CD14-positive monocyte (primary cell): Measurements from ENCODE around the gene RGS17. TPM values are rescaled to one million over a fixed set of nuclear protein-coding genes. Genes with fewer than 3 reads are reported as not detected.
A peak's percentile ranks its signal among the peaks of the same experiment; 100 is the strongest.

ENCODE experiments used
- DNase-seq, 3 donors: peaks; one replicate each; pipeline ENCODE4 v3.0.0-alpha.2; 2011 to 2022
- H2AFZ ChIP-seq: 2 replicates; pipeline ENCODE4 v1.6.0; 2012; ENCODE audit warnings: mild to moderate bottlenecking, low read depth, low read length, inconsistent platforms; ENCODE audit not compliant: insufficient read depth, poor library complexity, severe bottlenecking
- H3K27ac ChIP-seq, 2 donors: 1 replicate in 1 of 2; 2 replicates in 1 of 2; pipeline ENCODE4 v1.5.1; 2012 to 2013; ENCODE audit warnings: low read length in 2 of 2, control low read depth in 1 of 2, inconsistent platforms in 1 of 2, low read depth in 1 of 2, mild to moderate bottlenecking in 1 of 2
- H3K27me3 ChIP-seq, 2 donors: one replicate each; pipeline versions ENCODE4 v1.6.0 to v1.6.1; 2011 to 2013; ENCODE audit warnings: low read length in 2 of 2; ENCODE audit not compliant: control insufficient read depth in 2 of 2, insufficient read depth in 2 of 2
- H3K36me3 ChIP-seq, 2 donors: replicated peaks in 1 of 2; 1 replicate in 1 of 2; 2 replicates in 1 of 2; pipeline versions ENCODE4 v1.5.1 to v1.6.1; 2012 to 2013; ENCODE audit warnings: low read length in 2 of 2, control low read depth in 1 of 2, inconsistent platforms in 1 of 2, mild to moderate bottlenecking in 1 of 2; ENCODE audit not compliant: insufficient read depth in 2 of 2, control insufficient read depth in 1 of 2
- H3K4me1 ChIP-seq, 2 donors: 1 replicate in 1 of 2; 2 replicates in 1 of 2; pipeline versions ENCODE4 v1.5.1 to v1.6.1; 2012 to 2013; ENCODE audit warnings: low read length in 2 of 2, control low read depth in 1 of 2, inconsistent platforms in 1 of 2, mild to moderate bottlenecking in 1 of 2, moderate library complexity in 1 of 2; ENCODE audit not compliant: insufficient read depth in 2 of 2, control insufficient read depth in 1 of 2
- H3K4me2 ChIP-seq: replicated peaks from 2 replicates; pipeline ENCODE3; 2012; ENCODE audit warnings: low read length, moderate library complexity, mild to moderate bottlenecking; ENCODE audit not compliant: poor library complexity, severe bottlenecking; ENCODE audit errors: extremely low read depth
- H3K4me3 ChIP-seq, 3 experiments: fragments of 200-600 bp in 1 of 3; sonication (generic) in 1 of 3; replicated peaks in 1 of 3; 1 replicate in 2 of 3; 2 replicates in 1 of 3; pipeline ENCODE4 v1.5.1; 2011 to 2013; ENCODE audit warnings: low read length in 3 of 3, mild to moderate bottlenecking in 3 of 3, control low read depth in 2 of 3, low read depth in 2 of 3, inconsistent platforms in 1 of 3, moderate library complexity in 1 of 3
- H3K79me2 ChIP-seq: 2 replicates; pipeline ENCODE4 v1.6.0; 2012; ENCODE audit warnings: mild to moderate bottlenecking, control low read depth, inconsistent platforms, low read length, moderate library complexity; ENCODE audit not compliant: insufficient read depth
- H3K9ac ChIP-seq: 2 replicates; pipeline ENCODE4 v1.6.0; 2017; ENCODE audit warnings: low read length, mild to moderate bottlenecking; ENCODE audit not compliant: insufficient read depth, poor library complexity, severe bottlenecking
- H3K9me3 ChIP-seq, 2 donors: replicated peaks in 1 of 2; 1 replicate in 1 of 2; 2 replicates in 1 of 2; pipeline versions ENCODE4 v1.5.1 to v1.6.1; 2012 to 2013; ENCODE audit warnings: low read length in 2 of 2, control low read depth in 1 of 2; ENCODE audit not compliant: control insufficient read depth in 1 of 2, insufficient read depth in 1 of 2
- H4K20me1 ChIP-seq: 2 replicates; pipeline ENCODE4 v1.6.0; 2012; ENCODE audit warnings: mild to moderate bottlenecking, low read length, control low read depth, moderate library complexity; ENCODE audit not compliant: insufficient read depth
- H3K27ac Mint-ChIP-seq, 7 donors: one replicate each; pipeline ENCODE4 v1.8.0; 2020; ENCODE audit warnings: mild to moderate bottlenecking in 7 of 7, mixed read lengths in 7 of 7, moderate library complexity in 6 of 7, inconsistent platforms in 2 of 7
- H3K27me3 Mint-ChIP-seq, 3 donors: one replicate each; pipeline ENCODE4 v1.8.0; 2021 to 2022; ENCODE audit warnings: low read depth in 3 of 3, mild to moderate bottlenecking in 3 of 3, mixed read lengths in 3 of 3, moderate library complexity in 3 of 3, inconsistent platforms in 1 of 3
- H3K36me3 Mint-ChIP-seq, 2 donors: one replicate each; pipeline ENCODE4 v1.8.0; 2020; ENCODE audit warnings: mixed read lengths in 2 of 2, inconsistent platforms in 1 of 2, mild to moderate bottlenecking in 1 of 2
- H3K4me1 Mint-ChIP-seq: one replicate; pipeline ENCODE4 v1.8.0; 2020; ENCODE audit warnings: mild to moderate bottlenecking, mixed read lengths
- H3K4me3 Mint-ChIP-seq, 2 donors: one replicate each; pipeline ENCODE4 v1.8.0; 2020; ENCODE audit warnings: mild to moderate bottlenecking in 2 of 2, mixed read lengths in 2 of 2, moderate library complexity in 1 of 2
- H3K9me3 Mint-ChIP-seq, 7 donors: one replicate each; pipeline ENCODE4 v1.8.0; 2020 to 2022; ENCODE audit warnings: mixed read lengths in 7 of 7, mild to moderate bottlenecking in 6 of 7, moderate library complexity in 6 of 7, inconsistent platforms in 2 of 7
- WGBS: methylation state at CpG from one replicate; pipeline ENCODE4 v1.1.5; 2013; ENCODE audit warnings: missing lambda C conversion rate; ENCODE audit not compliant: insufficient coverage; 5-methylcytosine and 5-hydroxymethylcytosine counted together
- intact Hi-C, 2 donors: fragments of 100-400 bp; cut with micrococcal nuclease; formaldehyde crosslinking; loops; one replicate each; pipeline versions ENCODE4 v1.15.0 to v1.15.1; 2023
- polyA plus RNA-seq, 3 donors: library from polyadenylated mRNA; depleted of rRNA in 1 of 3; unstranded in 2 of 3; stranded (reverse) in 1 of 3; fragments of 300-500 nt in 2 of 3; fragments of >200 nt in 1 of 3; fragmentation: Illumina TruSeq in 2 of 3; gene quantifications; 1 replicate in 2 of 3; 2 replicates in 1 of 3; pipeline ENCODE4 v1.2.3, GENCODE V29; 2012 to 2021
- TF ChIP-seq, protein P1 (sequence below): fragments of 200-600 bp; IDR thresholded peaks from one replicate; pipeline ENCODE4 v1.8.0; 2022; ENCODE audit warnings: antibody characterized with exemption, mild to moderate bottlenecking

Gene RGS17
- polyA plus RNA-seq, 3 donors = not detected

DNA sequence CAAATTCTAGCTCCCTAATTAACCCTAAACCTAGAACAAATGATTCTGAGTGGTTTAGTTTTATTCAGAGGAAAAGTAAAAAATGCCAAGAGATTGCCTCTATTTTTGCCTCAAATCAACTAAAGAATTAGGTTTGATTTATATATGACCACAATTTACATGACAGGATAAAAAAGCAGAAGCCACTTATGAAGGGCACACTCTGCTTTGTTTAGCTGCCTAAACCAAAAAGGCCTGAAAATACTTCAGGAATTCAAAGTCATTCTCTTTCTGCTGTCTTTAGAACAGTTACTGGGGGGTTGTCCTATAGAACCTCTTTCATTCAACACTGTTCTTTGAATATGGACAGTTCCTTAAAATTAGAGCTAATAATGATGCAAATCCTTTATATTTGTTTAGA, 153.5 kb downstream of the RGS17 start:
- Mint-ChIP-seq H3K27ac (peak overlapping the region in 5 of 7 donors; percentile 14 to 54 (median 35)), H3K4me3 (no peak overlapping the region), H3K27me3 (peaks cover 0 to 1% (median 0%) of the 10 kb centered on the region in 3 donors), H3K36me3 (peaks cover 0 to 17% of the 10 kb centered on the region in 2 donors), H3K9me3 (no peaks in the 10 kb centered on the region), H3K4me1 (peaks cover 74% of the 10 kb centered on the region)
- H3K79me2 ChIP-seq = peaks cover 95% of the 10 kb centered on the region
- no peaks in the 10 kb centered on the region for H3K27me3 ChIP-seq
- H3K27ac ChIP-seq = peak overlapping the region in 1 of 2 donors; percentile 86
- H3K36me3 ChIP-seq = peaks cover 4 to 12% of the 10 kb centered on the region in 2 donors
- H4K20me1 ChIP-seq = peaks cover 10% of the 10 kb centered on the region
- H3K4me1 ChIP-seq = peaks cover 50 to 86% of the 10 kb centered on the region in 2 donors
- no peak overlapping the region for H3K4me2 ChIP-seq
- no peak overlapping the region for H3K4me3 ChIP-seq
- H3K9me3 ChIP-seq = no peaks in the 10 kb centered on the region
- intact Hi-C loops = loop anchor here in 1 of 2 donors (10.0 kb wide), 1 partner anchor 1583 kb away; the partner anchor contains the start of gene ZBTB2
- TF ChIP-seq, protein P1, sequence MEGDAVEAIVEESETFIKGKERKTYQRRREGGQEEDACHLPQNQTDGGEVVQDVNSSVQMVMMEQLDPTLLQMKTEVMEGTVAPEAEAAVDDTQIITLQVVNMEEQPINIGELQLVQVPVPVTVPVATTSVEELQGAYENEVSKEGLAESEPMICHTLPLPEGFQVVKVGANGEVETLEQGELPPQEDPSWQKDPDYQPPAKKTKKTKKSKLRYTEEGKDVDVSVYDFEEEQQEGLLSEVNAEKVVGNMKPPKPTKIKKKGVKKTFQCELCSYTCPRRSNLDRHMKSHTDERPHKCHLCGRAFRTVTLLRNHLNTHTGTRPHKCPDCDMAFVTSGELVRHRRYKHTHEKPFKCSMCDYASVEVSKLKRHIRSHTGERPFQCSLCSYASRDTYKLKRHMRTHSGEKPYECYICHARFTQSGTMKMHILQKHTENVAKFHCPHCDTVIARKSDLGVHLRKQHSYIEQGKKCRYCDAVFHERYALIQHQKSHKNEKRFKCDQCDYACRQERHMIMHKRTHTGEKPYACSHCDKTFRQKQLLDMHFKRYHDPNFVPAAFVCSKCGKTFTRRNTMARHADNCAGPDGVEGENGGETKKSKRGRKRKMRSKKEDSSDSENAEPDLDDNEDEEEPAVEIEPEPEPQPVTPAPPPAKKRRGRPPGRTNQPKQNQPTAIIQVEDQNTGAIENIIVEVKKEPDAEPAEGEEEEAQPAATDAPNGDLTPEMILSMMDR = no peak
- no peak for DNase-seq
- H2AFZ ChIP-seq = no peak overlapping the region
- no peak overlapping the region for H3K9ac ChIP-seq

DNA sequence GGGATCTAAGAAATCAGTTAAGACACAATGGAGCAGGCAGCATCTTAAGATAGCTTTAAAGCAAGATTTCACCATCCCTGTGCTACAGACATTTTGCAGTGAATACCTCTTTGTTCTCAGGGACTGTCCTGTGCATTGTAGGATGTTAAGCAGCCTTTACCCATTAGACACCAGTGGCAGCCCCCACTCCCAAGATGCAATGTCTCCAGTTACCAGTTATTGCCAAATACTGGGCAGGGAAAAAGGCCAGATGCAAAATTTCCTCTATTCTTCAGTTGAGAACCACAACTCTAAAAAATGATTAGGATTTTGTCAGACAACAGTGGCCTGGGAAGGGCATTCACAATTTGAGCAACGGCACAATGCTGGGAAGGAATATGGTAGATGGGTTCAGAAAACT, 154.3 kb downstream of the RGS17 start:
- H3K27ac ChIP-seq = peak overlapping the region in 1 of 2 donors; percentile 86
- peaks cover 2% of the 10 kb centered on the region for H4K20me1 ChIP-seq
- peaks cover 11 to 20% of the 10 kb centered on the region in 2 donors for H3K36me3 ChIP-seq
- H3K27me3 ChIP-seq = no peaks in the 10 kb centered on the region
- peaks cover 95% of the 10 kb centered on the region for H3K79me2 ChIP-seq
- Mint-ChIP-seq H3K27me3 (no peaks in the 10 kb centered on the region), H3K36me3 (peaks cover 3 to 23% of the 10 kb centered on the region in 2 donors), H3K27ac (peak overlapping the region; percentile 69 to 91 (median 77)), H3K4me3 (peak overlapping the region in 1 of 2 donors; percentile 35), H3K9me3 (no peaks in the 10 kb centered on the region), H3K4me1 (peaks cover 69% of the 10 kb centered on the region)
- no peak for DNase-seq
- peaks cover 42 to 78% of the 10 kb centered on the region in 2 donors for H3K4me1 ChIP-seq
- WGBS = no CpG with 5 or more reads among the region's 1 CpG
- no peak overlapping the region for H3K4me3 ChIP-seq
- peak overlapping the region; percentile 2 for H2AFZ ChIP-seq
- peak overlapping the region; percentile 11 for H3K4me2 ChIP-seq
- H3K9me3 ChIP-seq = no peaks in the 10 kb centered on the region
- TF ChIP-seq, protein P1 = no peak
- no peak overlapping the region for H3K9ac ChIP-seq
- intact Hi-C loops = loop anchor here in 1 of 2 donors (10.0 kb wide), 1 partner anchor 1582 kb away; the partner anchor contains the start of gene ZBTB2
